Activated naive CD4-positive, alpha-beta T cell treated with anti-CD3 and anti-CD28 coated beads, Interleukin-2, amount 50 U/mL, for 16 hours (primary cell): Measurements from ENCODE around the gene DNM3.

ENCODE experiments used
- DNase-seq: peaks from one replicate; pipeline ENCODE4 v3.0.0-alpha.2; 2020

Gene DNM3

GRCh38 chr1:172203135-172203823 is 362.0 kb downstream of the DNM3 start:
- no peak for DNase-seq

GRCh38 chr1:172203902-172204301 is 362.6 kb downstream of the DNM3 start:
- no peak for DNase-seq

GRCh38 chr1:172206256-172206655 is 365.0 kb downstream of the DNM3 start:
- DNase-seq, result no peak

GRCh38 chr1:172208635-172209034 is 367.3 kb downstream of the DNM3 start:
- no peak for DNase-seq

DNA sequence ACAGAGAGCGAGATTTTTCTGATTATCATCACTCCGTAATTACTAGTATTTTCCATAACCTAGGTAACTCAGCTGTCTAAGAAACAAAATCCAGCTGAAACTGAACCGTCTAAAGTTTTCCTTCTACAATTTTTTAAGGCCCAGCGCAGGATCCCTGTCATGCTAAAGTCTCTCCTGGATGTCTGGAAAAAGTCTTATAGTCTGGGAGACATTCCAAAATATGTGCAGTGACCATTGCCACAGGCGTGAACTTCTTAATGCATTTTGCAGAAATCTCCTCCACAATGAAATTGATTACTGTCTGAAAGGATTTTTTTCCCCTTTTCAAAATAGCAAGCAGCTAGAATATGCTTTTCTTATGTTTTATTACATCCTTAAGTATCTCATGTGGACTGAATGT is 369.9 kb downstream of the DNM3 start:
- no peak for DNase-seq

DNA sequence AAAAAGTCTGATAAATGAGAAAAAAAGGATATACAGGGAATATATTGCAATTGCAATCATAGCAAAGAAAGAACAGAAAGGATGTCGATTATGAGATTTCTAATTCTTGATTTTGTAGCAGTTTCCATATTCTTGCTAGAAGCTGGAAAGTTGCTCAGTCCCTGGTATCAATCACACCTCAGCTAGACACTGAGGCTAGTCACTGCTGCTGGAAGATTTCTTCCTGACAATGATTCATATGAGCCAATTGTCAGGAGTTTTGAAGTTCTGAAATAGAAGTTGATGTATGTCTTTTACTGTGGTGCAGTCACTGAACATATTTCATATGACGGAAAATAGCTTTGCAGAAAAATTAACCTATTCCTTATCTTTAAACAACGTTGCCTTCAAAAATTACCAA is 370.8 kb downstream of the DNM3 start:
- DNase-seq, result no peak

DNA sequence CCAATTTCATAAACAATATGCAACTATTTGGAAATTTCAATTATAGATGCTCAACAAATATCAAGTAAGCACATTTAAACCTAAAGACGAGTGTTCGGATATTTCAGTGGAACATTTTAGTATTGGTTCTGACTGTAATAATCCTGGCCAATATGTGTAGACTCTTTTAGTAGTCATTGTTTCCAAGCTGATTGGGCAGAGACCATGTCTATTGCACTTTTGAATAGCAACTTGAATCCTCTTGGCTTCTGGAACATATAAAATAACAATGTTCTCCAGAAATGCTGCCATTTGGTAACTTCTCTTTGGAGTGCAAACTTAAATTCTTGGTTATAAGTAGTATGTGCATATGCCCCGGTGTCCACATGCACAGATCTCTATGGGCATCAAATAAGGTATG is 373.7 kb downstream of the DNM3 start:
- no peak for DNase-seq

DNA sequence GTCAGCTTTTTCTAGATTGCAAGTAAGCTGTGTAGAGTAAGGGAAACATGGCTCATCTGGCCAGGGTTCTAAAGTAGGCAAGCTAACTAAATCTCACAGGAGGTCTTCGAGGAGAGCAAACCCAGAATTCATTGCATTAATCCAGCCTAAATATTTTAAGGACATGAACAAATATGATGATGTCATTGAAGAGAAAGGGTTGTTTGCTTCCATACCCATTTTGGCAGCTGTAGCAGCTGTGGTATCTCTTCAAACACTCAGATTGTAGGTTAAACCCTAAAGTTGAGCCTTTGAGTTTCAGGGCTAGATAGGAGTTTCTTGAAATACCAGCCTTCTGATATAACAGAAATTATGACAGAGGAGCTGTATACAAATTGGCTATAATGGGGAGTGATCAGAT is 378.7 kb downstream of the DNM3 start:
- DNase-seq, result no peak

DNA sequence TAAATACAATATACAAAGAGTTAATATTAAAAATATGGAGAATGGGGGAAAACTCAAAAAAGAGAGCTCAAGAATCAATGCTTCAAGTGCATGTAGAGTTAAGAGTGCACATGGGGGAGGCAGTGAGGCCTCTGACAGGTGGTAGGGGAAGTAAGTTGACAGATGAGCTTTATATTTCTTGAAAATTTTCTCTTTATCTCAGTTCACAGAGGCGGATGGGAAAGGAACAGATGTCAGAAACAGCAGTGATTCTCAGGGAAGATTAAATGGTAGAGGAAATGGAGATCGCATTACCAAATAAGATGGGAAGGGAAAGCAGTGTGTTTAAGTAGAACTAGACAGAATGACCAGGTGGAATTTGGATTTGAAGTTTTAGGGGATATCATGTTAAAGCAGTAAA is 379.1 kb downstream of the DNM3 start:
- no peak for DNase-seq

DNA sequence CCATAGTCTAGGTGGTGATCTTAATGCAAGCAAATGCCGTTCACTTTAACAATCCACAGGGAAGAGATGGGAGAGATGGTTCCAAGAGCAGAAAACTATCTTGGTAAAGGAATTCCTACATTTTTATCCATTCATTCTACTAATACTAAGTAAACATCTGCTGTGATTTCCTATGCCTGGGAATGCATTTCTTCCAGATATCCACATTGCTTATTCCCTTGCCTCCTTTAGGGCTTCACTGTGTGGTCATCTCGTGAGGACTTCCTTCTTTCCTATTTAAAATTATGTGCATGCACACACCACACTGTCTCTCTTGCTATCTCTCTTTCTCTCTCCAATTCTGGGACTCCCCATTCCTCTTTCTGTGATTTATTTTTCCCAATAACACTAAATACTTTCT is 380.1 kb downstream of the DNM3 start:
- no peak for DNase-seq

- DNase-seq, result no peak
Observed at GRCh38 chr1:172224871-172225270, 383.6 kb downstream of the DNM3 start.

- DNase-seq, result no peak
Observed at GRCh38 chr1:172229942-172230341, 388.6 kb downstream of the DNM3 start.

GRCh38 chr1:172230526-172230925 is 389.2 kb downstream of the DNM3 start:
- no peak for DNase-seq

DNA sequence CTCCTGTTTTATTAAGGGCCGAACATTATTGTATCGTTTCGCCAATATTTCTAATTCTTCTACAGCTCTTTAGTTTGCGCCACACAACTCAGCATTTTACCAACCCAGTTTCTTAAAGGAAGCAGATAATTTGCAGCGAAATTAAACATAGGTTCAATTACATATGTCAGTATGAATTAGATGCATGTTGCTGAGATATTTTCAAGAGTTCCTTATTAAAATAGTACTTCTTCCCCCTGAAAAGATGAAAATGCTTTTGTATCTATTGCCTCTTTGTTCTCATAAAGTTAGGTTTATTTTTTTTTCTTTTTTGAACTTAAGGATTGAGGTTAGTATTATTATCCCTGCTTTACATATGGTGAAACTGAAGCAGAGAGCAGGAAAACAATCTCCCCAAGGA is 395.7 kb downstream of the DNM3 start:
- no peak for DNase-seq

DNA sequence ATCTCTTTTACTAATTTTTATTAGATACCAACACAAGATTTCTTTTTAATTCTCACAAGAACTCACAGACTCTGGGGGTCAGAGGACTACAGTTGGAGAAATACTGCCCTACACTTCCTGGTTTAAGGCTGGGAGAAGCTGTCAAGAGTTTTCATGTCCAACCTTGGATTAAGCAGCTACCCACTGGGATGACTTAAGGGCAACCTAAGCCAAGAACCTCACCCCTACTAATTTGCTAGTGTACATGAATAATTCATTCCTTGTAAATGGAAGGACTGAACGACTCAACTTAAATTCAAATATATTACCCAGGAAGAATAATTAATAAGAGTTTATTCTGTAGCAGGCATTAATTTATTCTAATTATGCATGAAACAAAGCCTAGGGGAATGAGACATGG is 396.9 kb downstream of the DNM3 start:
- DNase-seq, result no peak

- DNase-seq, result no peak
Observed at GRCh38 chr1:172238965-172239364, 397.7 kb downstream of the DNM3 start.

DNA sequence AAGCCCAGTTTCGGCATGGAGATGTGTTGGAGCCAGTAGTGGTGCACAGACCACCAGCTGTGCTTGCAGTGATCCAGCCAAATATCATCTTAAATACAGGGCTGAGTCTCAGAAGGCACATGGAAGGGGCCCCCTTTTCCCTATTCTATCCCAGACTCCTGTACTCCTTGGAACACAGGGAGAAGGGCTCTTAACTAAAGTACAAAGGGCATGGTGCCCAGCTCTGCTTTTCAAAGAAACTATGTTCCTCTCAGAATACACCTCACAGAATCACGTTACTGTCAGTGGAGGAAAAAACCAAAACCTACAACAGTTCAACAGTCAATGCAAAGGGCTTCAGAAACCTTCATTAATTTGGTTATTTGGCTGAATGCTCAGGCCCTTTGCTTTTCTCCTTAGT is 398.6 kb downstream of the DNM3 start:
- no peak for DNase-seq

DNA sequence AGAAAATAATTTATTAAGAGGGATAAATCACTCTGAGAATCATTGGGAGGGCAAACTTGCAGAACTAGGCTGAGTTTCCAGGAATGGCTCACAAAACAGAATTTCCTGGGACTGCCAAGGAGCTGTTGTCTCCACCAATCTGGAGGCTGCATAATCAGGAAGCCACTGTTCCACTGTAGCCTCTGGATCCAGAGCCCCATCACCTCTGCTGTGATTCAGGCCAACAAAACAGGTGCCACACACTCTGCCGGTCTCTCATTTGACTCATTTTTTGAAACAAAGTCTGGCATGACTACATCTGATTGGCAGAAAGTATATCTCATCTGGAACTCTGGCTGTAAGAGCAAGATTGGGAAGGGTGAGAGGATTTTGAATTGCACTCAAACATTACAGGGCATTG is 400.2 kb downstream of the DNM3 start:
- DNase-seq, result no peak

GRCh38 chr1:172244865-172245264 is 403.6 kb downstream of the DNM3 start:
- no peak for DNase-seq

DNA sequence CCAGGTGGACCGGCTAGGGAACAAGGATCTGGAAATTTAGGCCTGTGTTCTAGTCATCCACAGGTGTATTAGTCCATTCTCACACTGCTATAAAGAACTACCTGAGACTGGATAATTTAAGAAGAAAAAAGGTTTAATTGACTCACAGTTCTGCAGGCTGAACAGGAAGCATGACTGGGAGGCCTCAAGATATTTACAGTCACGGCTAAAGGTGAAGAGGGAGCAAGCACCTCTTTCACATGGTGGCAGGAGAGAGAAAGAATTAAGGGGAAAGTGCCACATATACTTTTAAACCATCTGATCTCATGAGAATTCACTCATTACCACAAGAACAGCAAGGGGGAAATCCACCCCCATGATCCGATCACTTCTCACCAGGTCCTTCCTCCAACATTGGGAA is 404.5 kb downstream of the DNM3 start:
- no peak for DNase-seq

- DNase-seq, result no peak
Observed at GRCh38 chr1:172246521-172247390, 405.5 kb downstream of the DNM3 start.

DNA sequence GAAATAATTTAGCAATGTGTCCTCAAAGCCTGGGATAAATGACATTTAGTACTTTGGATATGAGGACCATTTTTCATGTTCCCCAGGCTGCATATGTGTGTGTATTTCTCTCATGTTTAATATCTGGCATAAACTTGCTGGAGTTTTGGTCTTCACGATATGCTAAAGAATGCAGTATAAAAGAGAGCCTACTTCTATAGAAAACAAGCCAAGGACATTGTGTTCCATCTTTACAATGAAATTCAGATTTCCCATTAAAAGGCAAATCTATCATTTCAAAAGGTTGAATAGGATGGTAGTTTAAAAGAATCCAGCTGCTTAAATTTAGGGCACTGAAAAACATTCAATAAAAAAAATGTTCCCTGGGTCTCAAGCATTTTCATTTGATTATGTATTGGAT is 410.2 kb downstream of the DNM3 start:
- DNase-seq, result no peak

GRCh38 chr1:172252321-172252720 is 411.0 kb downstream of the DNM3 start:
- no peak for DNase-seq

DNA sequence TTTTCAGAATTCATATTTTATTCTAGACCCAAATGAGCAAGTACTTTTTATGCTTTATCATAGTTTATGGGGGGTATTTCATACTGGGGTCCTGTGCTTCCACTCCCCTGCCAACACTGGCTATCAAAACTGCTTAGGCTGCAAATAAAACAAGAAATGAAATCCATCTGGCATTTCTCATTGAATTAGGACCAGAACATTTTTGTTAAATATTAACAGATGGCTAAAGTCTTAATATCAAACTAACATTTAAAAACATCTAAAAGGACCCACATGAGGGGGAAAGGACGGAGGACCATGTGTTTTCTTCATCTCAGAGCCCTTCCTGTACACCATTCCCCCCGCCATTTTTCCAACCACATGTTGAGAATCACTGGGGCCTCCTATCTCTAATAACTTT is 411.7 kb downstream of the DNM3 start:
- DNase-seq, result no peak
